Hepatocyte (in vitro differentiated cells): Measurements from ENCODE around the gene DOK5.

Source experiments
- EZH2 ChIP-seq: fragments of 200-600 bp; sonication (generic); IDR thresholded peaks from 2 replicates; pipeline ENCODE4 v1.6.1; 2016; ENCODE audit warnings: antibody characterized with exemption, mild to moderate bottlenecking, borderline replicate concordance
- EZH2phosphoT487 ChIP-seq: fragments of 200-600 bp; sonication (generic); IDR thresholded peaks from one replicate; pipeline ENCODE4 v1.6.1; 2018; ENCODE audit warnings: antibody characterized with exemption, mild to moderate bottlenecking, low read depth, moderate library complexity; ENCODE audit not compliant: unreplicated experiment, severe bottlenecking
- TF ChIP-seq, protein P1 (sequence below): fragments of 200-600 bp; sonication (generic); IDR thresholded peaks from 2 replicates; pipeline ENCODE4 v1.5.1; 2016; ENCODE audit warnings: antibody characterized with exemption, mild to moderate bottlenecking; ENCODE audit not compliant: poor library complexity

DNA sequence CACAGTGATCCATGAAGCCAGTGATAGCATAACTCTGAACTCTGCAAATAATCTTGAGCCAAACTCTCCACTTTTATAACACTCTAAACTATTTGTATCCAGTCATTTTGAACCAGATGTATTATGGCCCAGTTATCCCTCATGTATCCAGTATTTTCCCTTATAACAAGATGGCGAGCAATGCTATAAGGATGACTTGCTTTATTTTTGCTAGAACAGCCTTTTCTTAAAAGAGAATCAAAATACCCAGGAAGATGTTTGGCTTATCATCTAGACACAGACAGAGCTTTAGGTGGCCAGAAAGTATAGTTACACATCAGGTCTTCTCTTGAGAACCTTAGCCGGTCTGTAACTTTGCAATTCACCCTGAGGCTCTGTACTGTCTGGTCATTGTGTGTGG is 81.0 kb downstream of the DOK5 start:
- TF ChIP-seq, protein P1, sequence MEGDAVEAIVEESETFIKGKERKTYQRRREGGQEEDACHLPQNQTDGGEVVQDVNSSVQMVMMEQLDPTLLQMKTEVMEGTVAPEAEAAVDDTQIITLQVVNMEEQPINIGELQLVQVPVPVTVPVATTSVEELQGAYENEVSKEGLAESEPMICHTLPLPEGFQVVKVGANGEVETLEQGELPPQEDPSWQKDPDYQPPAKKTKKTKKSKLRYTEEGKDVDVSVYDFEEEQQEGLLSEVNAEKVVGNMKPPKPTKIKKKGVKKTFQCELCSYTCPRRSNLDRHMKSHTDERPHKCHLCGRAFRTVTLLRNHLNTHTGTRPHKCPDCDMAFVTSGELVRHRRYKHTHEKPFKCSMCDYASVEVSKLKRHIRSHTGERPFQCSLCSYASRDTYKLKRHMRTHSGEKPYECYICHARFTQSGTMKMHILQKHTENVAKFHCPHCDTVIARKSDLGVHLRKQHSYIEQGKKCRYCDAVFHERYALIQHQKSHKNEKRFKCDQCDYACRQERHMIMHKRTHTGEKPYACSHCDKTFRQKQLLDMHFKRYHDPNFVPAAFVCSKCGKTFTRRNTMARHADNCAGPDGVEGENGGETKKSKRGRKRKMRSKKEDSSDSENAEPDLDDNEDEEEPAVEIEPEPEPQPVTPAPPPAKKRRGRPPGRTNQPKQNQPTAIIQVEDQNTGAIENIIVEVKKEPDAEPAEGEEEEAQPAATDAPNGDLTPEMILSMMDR: no peak
- TF ChIP-seq EZH2: no peak
- TF ChIP-seq EZH2phosphoT487: no peak
